K562 (cell line): ENCODE measurements around the gene PRSS22. TPM values are rescaled to one million over a fixed set of nuclear protein-coding genes. Genes with fewer than 3 reads are reported as not detected.
A peak's percentile ranks its signal among the peaks of the same experiment; 100 is the strongest.

Experiments used
- ARID1B ChIP-seq: fragments of 450-650 bp; IDR thresholded peaks from 2 replicates; pipeline ENCODE4 v1.6.1; 2016; ENCODE audit warnings: antibody characterized with exemption, mild to moderate bottlenecking, inconsistent platforms
- CAMTA2 ChIP-seq: fragments of 250-450 bp; sonication (Bioruptor Pico); conservative IDR thresholded peaks from 2 replicates; pipeline ENCODE4 v1.5.1; 2022
- DMBX1 ChIP-seq: fragments of 250-450 bp; sonication (Bioruptor Pico); IDR thresholded peaks from 2 replicates; pipeline ENCODE4 v1.8.0; 2022; ENCODE audit warnings: inconsistent platforms, mild to moderate bottlenecking, moderate library complexity, borderline replicate concordance
- EP400 ChIP-seq: fragments of 450-650 bp; IDR thresholded peaks from 2 replicates; pipeline ENCODE4 v1.6.1; 2017; ENCODE audit warnings: antibody characterized with exemption, mild to moderate bottlenecking, moderate library complexity
- ETV5 ChIP-seq: sonication (generic); formaldehyde crosslinking; IDR thresholded peaks from 2 replicates; pipeline ENCODE4 v1.4.0; 2020; ENCODE audit warnings: low read depth, mild to moderate bottlenecking, missing genetic modification reagents
- FOSL1 ChIP-seq: fragments of 200-800 bp; sonication (Bioruptor generic); conservative IDR thresholded peaks from 2 replicates; pipeline ENCODE4 v1.6.1; 2016; ENCODE audit warnings: missing genetic modification characterization, missing compliant biosample characterization
- JUN ChIP-seq, 2 experiments: sonication (generic) in 1 of 2; formaldehyde crosslinking in 1 of 2; IDR thresholded peaks; 2 replicates each; pipeline versions ENCODE4 v1.6.1 to v1.8.0; 2012 to 2022; ENCODE audit warnings: borderline replicate concordance in 2 of 2, mild to moderate bottlenecking in 2 of 2, improper control_type of control experiment in 1 of 2, low read depth in 1 of 2, low read length in 1 of 2, missing genetic modification reagents in 1 of 2
- JUND ChIP-seq, 2 experiments: IDR thresholded peaks; 2 replicates in 1 of 2; 3 replicates in 1 of 2; pipeline ENCODE4 v1.6.1; 2011; ENCODE audit warnings: borderline replicate concordance in 2 of 2, low read depth in 2 of 2, low read length in 2 of 2, improper control_type of control experiment in 1 of 2, missing biosample characterization in 1 of 2, missing genetic modification characterization in 1 of 2, missing genetic modification reagents in 1 of 2
- KDM2B ChIP-seq: fragments of 250-450 bp; sonication (Bioruptor Pico); IDR thresholded peaks from 2 replicates; pipeline ENCODE4 v1.8.0; 2021; ENCODE audit warnings: mild to moderate bottlenecking, moderate library complexity
- MAFF ChIP-seq: IDR thresholded peaks from 2 replicates; pipeline ENCODE4 v1.6.1; 2012; ENCODE audit warnings: low read length, improper control_type of control experiment
- NBN ChIP-seq: fragments of 450-650 bp; IDR thresholded peaks from 2 replicates; pipeline ENCODE4 v1.6.1; 2016; ENCODE audit warnings: low read depth, mild to moderate bottlenecking
- SMAD1 ChIP-seq: fragments of 150-350 bp; IDR thresholded peaks from 2 replicates; pipeline ENCODE4 v1.6.1; 2014; ENCODE audit warnings: low read length, low read depth; ENCODE audit not compliant: partially characterized antibody
- SMARCE1 ChIP-seq: fragments of 450-650 bp; IDR thresholded peaks from 2 replicates; pipeline ENCODE4 v1.7.1; 2016; ENCODE audit warnings: mild to moderate bottlenecking
- SPI1 ChIP-seq: IDR thresholded peaks from 2 replicates; pipeline ENCODE4 v1.6.1; 2011; ENCODE audit warnings: low read depth, low read length, control low read depth, borderline replicate concordance
- TAF1 ChIP-seq: IDR thresholded peaks from 2 replicates; pipeline ENCODE4 v1.6.1; 2011; ENCODE audit warnings: mild to moderate bottlenecking, low read length, moderate library complexity; ENCODE audit not compliant: insufficient read depth, control insufficient read depth, severe bottlenecking; ENCODE audit errors: extremely low read depth
- TARDBP ChIP-seq: fragments of 450-650 bp; IDR thresholded peaks from 2 replicates; pipeline ENCODE4 v1.6.1; 2016
- ZNF57 ChIP-seq: fragments of 450-650 bp; formaldehyde crosslinking; IDR thresholded peaks from 2 replicates; pipeline ENCODE4 v1.4.0; 2020; ENCODE audit warnings: mild to moderate bottlenecking, moderate library complexity
- polyA plus RNA-seq, 8 experiments: library from polyadenylated mRNA; depleted of rRNA in 4 of 8; stranded (reverse) in 5 of 8; unstranded in 3 of 8; fragments of >200 nt; fragmentation: Nextera tagmentation in 2 of 8; fragmentation: Illumina TruSeq in 1 of 8; extraction: Ambion mirVana in 2 of 8; extraction: Trizol in 1 of 8; gene quantifications; 2 replicates each; pipeline versions ENCODE4 v1.2.1 to v1.2.3, GENCODE V29; 2011 to 2014; ENCODE audit warnings: inconsistent platforms in 1 of 8, missing spikeins in 1 of 8
- total RNA-seq, 7 experiments: library from RNA; depleted of rRNA in 6 of 7; stranded (reverse); fragments of >200 nt in 6 of 7; fragmentation: Illumina TruSeq in 2 of 7; extraction: Trizol in 2 of 7; gene quantifications; 2 replicates each; pipeline versions ENCODE4 v1.2.1 to v1.2.3, GENCODE V29; 2011 to 2021; ENCODE audit warnings: low replicate concordance in 1 of 7
- TF ChIP-seq, protein P1 (sequence below): fragments of 250-450 bp; sonication (Bioruptor Pico); IDR thresholded peaks from 2 replicates; pipeline ENCODE4 v1.4.0; 2020
- TF ChIP-seq, protein P2 (sequence below): fragments of 450-650 bp; IDR thresholded peaks from 2 replicates; pipeline ENCODE4 v1.6.1; 2016; ENCODE audit warnings: low read depth, mild to moderate bottlenecking, moderate library complexity
- TF ChIP-seq, protein P3 (sequence below): sonication (generic); formaldehyde crosslinking; IDR thresholded peaks from 2 replicates; pipeline ENCODE4 v1.8.1; 2023; ENCODE audit warnings: mild to moderate bottlenecking, missing genetic modification reagents
- TF ChIP-seq, protein P4 (sequence below), 2 experiments: fragments of 450-650 bp; IDR thresholded peaks; 2 replicates each; pipeline ENCODE4 v1.6.1; 2016

Gene PRSS22
- total and polyA plus RNA-seq, 9 of the 15 experiments (the other 6 are each of a cell fraction or from before 2014, with no cell fraction given), result 0.13 to 0.42 TPM; not detected in 7

DNA sequence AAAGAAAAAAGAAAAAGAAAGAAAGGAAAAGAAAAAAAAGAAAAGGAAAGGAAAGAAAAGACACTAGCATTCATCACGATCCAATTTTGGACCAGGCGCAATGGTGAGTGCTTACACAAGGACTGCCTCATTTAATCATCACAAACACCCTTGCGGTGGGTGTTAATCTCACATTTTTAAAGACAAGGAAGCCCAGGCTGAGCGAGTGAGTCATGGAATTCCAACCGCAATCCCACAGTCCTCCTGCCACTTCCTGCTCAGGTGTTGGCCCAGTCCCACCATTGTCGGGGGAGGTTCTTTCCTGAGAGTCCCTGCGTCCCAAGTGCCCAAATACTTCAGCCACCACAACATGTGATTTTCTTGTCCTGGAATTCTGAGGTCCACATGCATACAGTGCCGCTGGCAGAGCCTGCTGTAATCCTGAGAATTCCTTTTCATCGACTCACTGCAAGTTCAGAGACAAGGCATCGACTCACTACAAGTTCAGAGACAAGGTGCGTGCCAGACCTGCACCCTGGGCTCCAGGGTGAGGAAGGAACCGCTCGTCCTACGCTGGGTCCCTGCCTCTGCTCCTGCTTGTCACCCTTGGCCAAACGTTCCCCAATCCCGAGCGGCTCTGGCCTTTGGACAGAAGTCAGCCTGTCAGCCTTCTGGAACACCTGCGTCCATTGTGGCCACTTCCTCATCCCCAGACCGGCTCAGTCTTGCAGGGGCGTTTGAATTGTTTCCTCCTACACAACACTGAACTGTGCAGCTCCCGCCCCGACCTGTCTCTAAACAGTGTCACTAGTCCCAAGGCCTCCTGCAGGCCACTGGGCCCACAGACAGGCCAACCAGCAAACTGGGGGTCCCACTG is 22.1 kb downstream of the PRSS22 start (continued):
- TF ChIP-seq, protein P1, sequence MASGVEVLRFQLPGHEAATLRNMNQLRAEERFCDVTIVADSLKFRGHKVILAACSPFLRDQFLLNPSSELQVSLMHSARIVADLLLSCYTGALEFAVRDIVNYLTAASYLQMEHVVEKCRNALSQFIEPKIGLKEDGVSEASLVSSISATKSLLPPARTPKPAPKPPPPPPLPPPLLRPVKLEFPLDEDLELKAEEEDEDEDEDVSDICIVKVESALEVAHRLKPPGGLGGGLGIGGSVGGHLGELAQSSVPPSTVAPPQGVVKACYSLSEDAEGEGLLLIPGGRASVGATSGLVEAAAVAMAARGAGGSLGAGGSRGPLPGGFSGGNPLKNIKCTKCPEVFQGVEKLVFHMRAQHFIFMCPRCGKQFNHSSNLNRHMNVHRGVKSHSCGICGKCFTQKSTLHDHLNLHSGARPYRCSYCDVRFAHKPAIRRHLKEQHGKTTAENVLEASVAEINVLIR, result no peak
- TF ChIP-seq FOSL1 (tag) (peak; percentile 87), JUN (IDR thresholded peaks at IDR 0.05; ENCODE audit: borderline replicate concordance, low read depth, low read length) (peak; percentile 52; the same call in 1 of the 2 replicates), JUN (CRISPR knock-in tag; IDR thresholded peaks at IDR 0.05; ENCODE audit: borderline replicate concordance) (no peak), SPI1 (peak; percentile 80), EP400 (no peak), SMAD1 (no peak), TARDBP (no peak), KDM2B (CRISPR knock-in tag) (no peak), CAMTA2 (no peak), ZNF57 (CRISPR knock-in tag) (no peak), ARID1B (peak; percentile 59), NBN (no peak), TAF1 (no peak), JUND (IDR thresholded peaks at IDR 0.05; ENCODE audit: borderline replicate concordance, low read depth, low read length) (peak; percentile 50; the same call in 1 of the 2 replicates), JUND (tag; IDR thresholded peaks at IDR 0.05; ENCODE audit: borderline replicate concordance, low read depth, low read length) (no peak), ETV5 (peak; percentile 69; the same call in 1 of the 2 replicates), MAFF (no peak), SMARCE1 (peak; percentile 70; the same call in 1 of the 2 replicates), DMBX1 (CRISPR knock-in tag) (no peak)
- TF ChIP-seq, protein P2, sequence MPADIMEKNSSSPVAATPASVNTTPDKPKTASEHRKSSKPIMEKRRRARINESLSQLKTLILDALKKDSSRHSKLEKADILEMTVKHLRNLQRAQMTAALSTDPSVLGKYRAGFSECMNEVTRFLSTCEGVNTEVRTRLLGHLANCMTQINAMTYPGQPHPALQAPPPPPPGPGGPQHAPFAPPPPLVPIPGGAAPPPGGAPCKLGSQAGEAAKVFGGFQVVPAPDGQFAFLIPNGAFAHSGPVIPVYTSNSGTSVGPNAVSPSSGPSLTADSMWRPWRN, result 0 out of 2 replicates have a peak, but pooled peaks have one; percentile 43
- TF ChIP-seq, protein P3, sequence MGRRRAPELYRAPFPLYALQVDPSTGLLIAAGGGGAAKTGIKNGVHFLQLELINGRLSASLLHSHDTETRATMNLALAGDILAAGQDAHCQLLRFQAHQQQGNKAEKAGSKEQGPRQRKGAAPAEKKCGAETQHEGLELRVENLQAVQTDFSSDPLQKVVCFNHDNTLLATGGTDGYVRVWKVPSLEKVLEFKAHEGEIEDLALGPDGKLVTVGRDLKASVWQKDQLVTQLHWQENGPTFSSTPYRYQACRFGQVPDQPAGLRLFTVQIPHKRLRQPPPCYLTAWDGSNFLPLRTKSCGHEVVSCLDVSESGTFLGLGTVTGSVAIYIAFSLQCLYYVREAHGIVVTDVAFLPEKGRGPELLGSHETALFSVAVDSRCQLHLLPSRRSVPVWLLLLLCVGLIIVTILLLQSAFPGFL (CRISPR knock-in tag), result no peak
- TF ChIP-seq, protein P4, sequence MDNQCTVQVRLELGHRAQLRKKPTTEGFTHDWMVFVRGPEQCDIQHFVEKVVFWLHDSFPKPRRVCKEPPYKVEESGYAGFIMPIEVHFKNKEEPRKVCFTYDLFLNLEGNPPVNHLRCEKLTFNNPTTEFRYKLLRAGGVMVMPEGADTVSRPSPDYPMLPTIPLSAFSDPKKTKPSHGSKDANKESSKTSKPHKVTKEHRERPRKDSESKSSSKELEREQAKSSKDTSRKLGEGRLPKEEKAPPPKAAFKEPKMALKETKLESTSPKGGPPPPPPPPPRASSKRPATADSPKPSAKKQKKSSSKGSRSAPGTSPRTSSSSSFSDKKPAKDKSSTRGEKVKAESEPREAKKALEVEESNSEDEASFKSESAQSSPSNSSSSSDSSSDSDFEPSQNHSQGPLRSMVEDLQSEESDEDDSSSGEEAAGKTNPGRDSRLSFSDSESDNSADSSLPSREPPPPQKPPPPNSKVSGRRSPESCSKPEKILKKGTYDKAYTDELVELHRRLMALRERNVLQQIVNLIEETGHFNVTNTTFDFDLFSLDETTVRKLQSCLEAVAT (IDR thresholded peaks at IDR 0.05), result 0 out of 4 replicates have a peak, but pooled peaks of 1 of the 2 experiments have one; percentile 33
